Omental fat pad (tissue), 4 donors: ENCODE results near the gene PHF20. TPM values are rescaled to one million over a fixed set of nuclear protein-coding genes. Genes with fewer than 3 reads are reported as not detected.

ENCODE experiments used
- ATAC-seq: fragments of 150-250 bp; one replicate; pipeline ENCODE4 v1.9.1; 2016; ENCODE audit warnings: mild to moderate bottlenecking, moderate library complexity; ENCODE audit not compliant: low FRiP score
- DNase-seq: peaks from one replicate; pipeline ENCODE4 v3.0.0-alpha.2; 2019; ENCODE audit warnings: low spot score
- CTCF ChIP-seq, 3 donors: fragments of 450-650 bp; IDR thresholded peaks; one replicate each; pipeline ENCODE4 v1.5.1; 2016 to 2017; ENCODE audit warnings: antibody characterized with exemption in 3 of 3, mild to moderate bottlenecking in 3 of 3, moderate library complexity in 2 of 3
- total RNA-seq, 4 donors: library from RNA; depleted of rRNA; stranded (reverse); fragments of >200 nt; gene quantifications; one replicate each; pipeline ENCODE4 v1.1.0, GENCODE V29; 2016

PHF20 gene
- total RNA-seq, 4 donors from 2014 or later, result 51.0 to 71.7 (median 54.8) TPM

GRCh38 chr20:35929301-35929700, 157.5 kb downstream of the PHF20 start:
- ATAC-seq (no peak), DNase-seq (no peak)
- TF ChIP-seq CTCF (IDR thresholded peaks at IDR 0.05), result no peak

- TF ChIP-seq CTCF (IDR thresholded peaks at IDR 0.05), result no peak
- ATAC-seq, result no peak
- DNase-seq, result no peak
Observed at GRCh38 chr20:35934050-35934449, 162.2 kb downstream of the PHF20 start.

- DNase-seq (no peak), ATAC-seq (no peak)
- no peak for TF ChIP-seq CTCF (IDR thresholded peaks at IDR 0.05)
Observed at GRCh38 chr20:35939264-35939663, 167.4 kb downstream of the PHF20 start.

GRCh38 chr20:35941620-35942019, 169.8 kb downstream of the PHF20 start:
- no peak for TF ChIP-seq CTCF (IDR thresholded peaks at IDR 0.05)
- ATAC-seq (no peak), DNase-seq (no peak)

GRCh38 chr20:35942243-35942642, 170.4 kb downstream of the PHF20 start:
- DNase-seq (no peak), ATAC-seq (no peak)
- no peak for TF ChIP-seq CTCF (IDR thresholded peaks at IDR 0.05)

GRCh38 chr20:35947489-35947888, 175.7 kb downstream of the PHF20 start:
- TF ChIP-seq CTCF (IDR thresholded peaks at IDR 0.05), result no peak
- no peak for DNase-seq
- no peak for ATAC-seq

- no peak for TF ChIP-seq CTCF (IDR thresholded peaks at IDR 0.05)
- no peak for ATAC-seq
- no peak for DNase-seq
Observed at GRCh38 chr20:35947907-35948306, 176.1 kb downstream of the PHF20 start.
